Liver (tissue), 9 donors: ENCODE measurements around the gene CWC27. TPM values are rescaled to one million over a fixed set of nuclear protein-coding genes. Genes with fewer than 3 reads are reported as not detected.

Experiments used
- DNase-seq: peaks from one replicate; pipeline ENCODE4 v3.0.0-alpha.2; 2017; ENCODE audit warnings: low spot score
- H3K27ac ChIP-seq, 2 donors: one replicate each; pipeline ENCODE4 v1.7.0; 2013; ENCODE audit warnings: inconsistent platforms in 2 of 2, low read length in 2 of 2, control low read depth in 1 of 2, low read depth in 1 of 2, mild to moderate bottlenecking in 1 of 2
- H3K27me3 ChIP-seq, 4 donors: one replicate each; pipeline versions ENCODE4 v1.6.1 to v1.7.0; 2013; ENCODE audit warnings: low read length in 3 of 4, inconsistent platforms in 1 of 4, mild to moderate bottlenecking in 1 of 4, moderate library complexity in 1 of 4; ENCODE audit not compliant: control insufficient read depth in 4 of 4, insufficient read depth in 4 of 4
- H3K36me3 ChIP-seq, 4 donors: one replicate each; pipeline versions ENCODE4 v1.6.1 to v1.7.0; 2013; ENCODE audit warnings: low read length in 3 of 4, mild to moderate bottlenecking in 3 of 4, low read depth in 1 of 4, moderate library complexity in 1 of 4; ENCODE audit not compliant: control insufficient read depth in 4 of 4, insufficient read depth in 3 of 4
- H3K4me1 ChIP-seq, 4 donors: one replicate each; pipeline versions ENCODE4 v1.6.1 to v1.7.0; 2013; ENCODE audit warnings: low read length in 3 of 4, mild to moderate bottlenecking in 3 of 4, moderate library complexity in 1 of 4; ENCODE audit not compliant: control insufficient read depth in 4 of 4, insufficient read depth in 4 of 4
- H3K4me3 ChIP-seq, 3 donors: one replicate each; pipeline versions ENCODE4 v1.6.1 to v1.7.0; 2013; ENCODE audit warnings: low read length in 3 of 3, control low read depth in 1 of 3, low read depth in 1 of 3, mild to moderate bottlenecking in 1 of 3
- H3K9ac ChIP-seq, 2 donors: one replicate each; pipeline ENCODE4 v1.7.0; 2013; ENCODE audit warnings: low read length in 2 of 2, mild to moderate bottlenecking in 2 of 2, moderate library complexity in 2 of 2, control low read depth in 1 of 2, low read depth in 1 of 2
- H3K9me3 ChIP-seq, 4 donors: one replicate each; pipeline versions ENCODE4 v1.6.1 to v1.7.0; 2013; ENCODE audit warnings: low read length in 3 of 4; ENCODE audit not compliant: control insufficient read depth in 4 of 4
- CTCF ChIP-seq: fragments of 150-350 bp; IDR thresholded peaks from 2 replicates; pipeline ENCODE4 v1.5.1; 2017; ENCODE audit warnings: improper control_type of control experiment, low read depth, low read length; ENCODE audit not compliant: missing input control
- EGR1 ChIP-seq, 2 donors: IDR thresholded peaks; 2 replicates each; pipeline ENCODE4 v1.6.1; 2016 to 2018; ENCODE audit warnings: antibody characterized with exemption in 2 of 2, low read depth in 2 of 2
- FOXA1 ChIP-seq: IDR thresholded peaks from 2 replicates; pipeline ENCODE4 v1.6.1; 2016; ENCODE audit warnings: antibody characterized with exemption
- FOXA2 ChIP-seq: IDR thresholded peaks from 2 replicates; pipeline ENCODE4 v1.6.1; 2016; ENCODE audit warnings: antibody characterized with exemption
- GABPA ChIP-seq, 2 donors: IDR thresholded peaks in 1 of 2; conservative IDR thresholded peaks in 1 of 2; 2 replicates each; pipeline ENCODE4 v1.6.1; 2016; ENCODE audit warnings: antibody characterized with exemption in 2 of 2, mild to moderate bottlenecking in 1 of 2, moderate library complexity in 1 of 2
- HNF4A ChIP-seq, 2 donors: conservative IDR thresholded peaks; 2 replicates each; pipeline ENCODE4 v1.6.1; 2016; ENCODE audit warnings: antibody characterized with exemption in 2 of 2, mild to moderate bottlenecking in 2 of 2
- HNF4G ChIP-seq: IDR thresholded peaks from 2 replicates; pipeline ENCODE4 v1.6.1; 2016; ENCODE audit warnings: antibody characterized with exemption
- JUND ChIP-seq, 2 donors: IDR thresholded peaks; 2 replicates each; pipeline ENCODE4 v1.6.1; 2016; ENCODE audit warnings: antibody characterized with exemption in 2 of 2
- NR2F2 ChIP-seq: IDR thresholded peaks from 2 replicates; pipeline ENCODE4 v1.6.1; 2016; ENCODE audit warnings: antibody characterized with exemption
- RAD21 ChIP-seq, 2 donors: IDR thresholded peaks; 2 replicates each; pipeline ENCODE4 v1.6.1; 2016; ENCODE audit warnings: antibody characterized with exemption in 2 of 2, mild to moderate bottlenecking in 2 of 2
- REST ChIP-seq: IDR thresholded peaks from 2 replicates; pipeline ENCODE4 v1.6.1; 2016; ENCODE audit warnings: antibody characterized with exemption, mild to moderate bottlenecking
- RXRA ChIP-seq, 2 donors: IDR thresholded peaks; 2 replicates each; pipeline ENCODE4 v1.6.1; 2017 to 2018; ENCODE audit warnings: antibody characterized with exemption in 2 of 2, mild to moderate bottlenecking in 1 of 2
- SP1 ChIP-seq: IDR thresholded peaks from 2 replicates; pipeline ENCODE4 v1.6.1; 2018; ENCODE audit warnings: antibody characterized with exemption, mild to moderate bottlenecking
- TAF1 ChIP-seq: conservative IDR thresholded peaks from 2 replicates; pipeline ENCODE4 v1.6.1; 2016; ENCODE audit warnings: antibody characterized with exemption, mild to moderate bottlenecking
- YY1 ChIP-seq: IDR thresholded peaks from 2 replicates; pipeline ENCODE4 v1.6.1; 2016; ENCODE audit warnings: antibody characterized with exemption, mild to moderate bottlenecking
- ZBTB33 ChIP-seq: IDR thresholded peaks from 2 replicates; pipeline ENCODE4 v1.6.1; 2016; ENCODE audit warnings: antibody characterized with exemption
- WGBS: extraction: QIAGEN DNeasy Blood & Tissue Kit; methylation state at CpG from one replicate; pipeline ENCODE4 v1.1.7; 2013; 5-methylcytosine and 5-hydroxymethylcytosine counted together
- polyA plus RNA-seq, 2 donors: library from polyadenylated mRNA; stranded (reverse) in 1 of 2; unstranded in 1 of 2; fragments of 200-250 nt in 1 of 2; fragments of >200 nt in 1 of 2; fragmentation: Nextera tagmentation in 1 of 2; extraction: Ambion mirVana in 1 of 2; gene quantifications; one replicate each; pipeline versions ENCODE4 v1.2.1 to v1.2.3, GENCODE V29; 2013 to 2015
- total RNA-seq, 2 donors: library from RNA; depleted of rRNA; stranded (reverse); fragments of >200 nt; gene quantifications; one replicate each; pipeline ENCODE4 v1.2.3, GENCODE V29; 2014
- TF ChIP-seq, protein P1 (sequence below): IDR thresholded peaks from 2 replicates; pipeline ENCODE4 v1.6.1; 2016; ENCODE audit warnings: antibody characterized with exemption
- TF ChIP-seq, protein P2 (sequence below): IDR thresholded peaks from 2 replicates; pipeline ENCODE4 v1.6.1; 2016; ENCODE audit warnings: antibody characterized with exemption
- donor health status: healthy.
- donor health status: healthy.
- donor health status: healthy.
- donor health status: healthy.
- donor health status: healthy.

CWC27 gene
- total and polyA plus RNA-seq, 4 donors, result 3.9 to 9.8 (median 6.0) TPM

DNA sequence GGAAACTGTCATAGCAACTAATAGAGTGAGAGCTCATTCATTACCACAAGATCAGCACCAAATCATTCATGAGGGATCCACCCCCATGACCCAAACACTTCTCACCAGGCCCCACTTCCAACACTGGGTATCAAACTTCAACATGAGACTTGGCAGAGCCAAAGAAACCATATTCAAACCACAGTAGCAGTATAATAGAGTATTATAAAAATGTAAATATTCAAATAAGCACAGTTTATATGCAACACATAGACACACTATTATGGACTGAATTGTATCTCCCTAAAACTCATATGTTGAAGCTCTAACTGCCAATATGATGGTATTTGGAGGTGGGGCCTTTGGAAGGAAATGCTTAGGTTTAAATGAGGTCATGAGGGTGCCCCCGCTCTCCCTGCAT lies 240.5 kb downstream of the CWC27 start:
- no peak overlapping the region for H3K4me3 ChIP-seq
- 95% methylated on average over 1 of the region's 1 CpG for WGBS
- DNase-seq, result no peak
- H3K9me3 ChIP-seq, result no peaks in the 10 kb centered on the region
- peaks cover 3 to 12% (median 6%) of the 10 kb centered on the region in 4 donors for H3K4me1 ChIP-seq
- no peak overlapping the region for H3K27ac ChIP-seq
- H3K36me3 ChIP-seq, result no peaks in the 10 kb centered on the region
- TF ChIP-seq REST (no peak), RXRA (IDR thresholded peaks at IDR 0.05) (no peak)
- H3K27me3 ChIP-seq, result no peaks in the 10 kb centered on the region
- no peak overlapping the region for H3K9ac ChIP-seq

GRCh38 chr5:65010841-65011240 lies 242.1 kb downstream of the CWC27 start:
- no peaks in the 10 kb centered on the region for H3K36me3 ChIP-seq
- no peak overlapping the region for H3K27ac ChIP-seq
- TF ChIP-seq CTCF, result no peak
- TF ChIP-seq TAF1, result no peak
- no peak for TF ChIP-seq ZBTB33
- no peak for TF ChIP-seq JUND (IDR thresholded peaks at IDR 0.05)
- no peak for TF ChIP-seq FOXA2
- no peak for TF ChIP-seq NR2F2
- TF ChIP-seq, protein P1, sequence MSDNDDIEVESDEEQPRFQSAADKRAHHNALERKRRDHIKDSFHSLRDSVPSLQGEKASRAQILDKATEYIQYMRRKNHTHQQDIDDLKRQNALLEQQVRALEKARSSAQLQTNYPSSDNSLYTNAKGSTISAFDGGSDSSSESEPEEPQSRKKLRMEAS, result peak; percentile 21
- TF ChIP-seq REST, result no peak
- TF ChIP-seq HNF4G, result no peak
- no peak for TF ChIP-seq RAD21 (IDR thresholded peaks at IDR 0.05)
- no peak for TF ChIP-seq GABPA (IDR thresholded peaks at IDR 0.05 in 1 of 2, conservative IDR thresholded peaks at IDR 0.05 in 1 of 2)
- no peak for TF ChIP-seq FOXA1
- peak; percentile 64 to 74 for TF ChIP-seq HNF4A (conservative IDR thresholded peaks at IDR 0.05)
- TF ChIP-seq, protein P2, sequence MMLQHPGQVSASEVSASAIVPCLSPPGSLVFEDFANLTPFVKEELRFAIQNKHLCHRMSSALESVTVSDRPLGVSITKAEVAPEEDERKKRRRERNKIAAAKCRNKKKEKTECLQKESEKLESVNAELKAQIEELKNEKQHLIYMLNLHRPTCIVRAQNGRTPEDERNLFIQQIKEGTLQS, result no peak
- peak; percentile 13 for TF ChIP-seq SP1
- no peak for TF ChIP-seq EGR1 (IDR thresholded peaks at IDR 0.05; ENCODE audit: low read depth in 2 of 2)
- TF ChIP-seq RXRA (IDR thresholded peaks at IDR 0.05), result peak in 1 of 2 donors; percentile 9
- TF ChIP-seq YY1, result peak; percentile 34
- 42% methylated on average over 1 of the region's 1 CpG for WGBS
- no peaks in the 10 kb centered on the region for H3K27me3 ChIP-seq
- DNase-seq, result no peak
- no peak overlapping the region for H3K9ac ChIP-seq
- no peaks in the 10 kb centered on the region for H3K9me3 ChIP-seq
- H3K4me1 ChIP-seq, result peaks cover 3 to 12% (median 6%) of the 10 kb centered on the region in 4 donors
- H3K4me3 ChIP-seq, result no peak overlapping the region
